ENCODE data around the gene RAMP1.

The RAMP1 gene

DNA sequence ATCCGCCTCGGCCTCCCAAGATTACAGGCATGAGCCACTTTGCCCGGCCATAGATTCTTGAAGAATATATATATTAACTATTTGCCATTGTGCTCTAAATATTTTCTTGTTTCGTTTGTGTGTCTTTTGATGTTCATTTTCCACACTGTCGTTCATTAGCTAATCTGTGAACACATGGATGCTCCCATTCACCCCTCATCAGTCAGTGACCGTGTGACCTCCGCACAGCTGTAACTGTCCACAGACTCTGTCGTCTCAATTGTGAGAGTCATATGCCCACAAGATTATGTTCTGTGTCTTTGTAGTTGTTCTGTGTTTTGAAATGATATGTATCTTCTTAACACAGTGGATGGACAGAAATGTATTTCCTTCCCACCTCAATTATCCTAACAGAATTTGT lies 29.6 kb downstream of the RAMP1 start:
- TF ChIP-seq, protein P1, sequence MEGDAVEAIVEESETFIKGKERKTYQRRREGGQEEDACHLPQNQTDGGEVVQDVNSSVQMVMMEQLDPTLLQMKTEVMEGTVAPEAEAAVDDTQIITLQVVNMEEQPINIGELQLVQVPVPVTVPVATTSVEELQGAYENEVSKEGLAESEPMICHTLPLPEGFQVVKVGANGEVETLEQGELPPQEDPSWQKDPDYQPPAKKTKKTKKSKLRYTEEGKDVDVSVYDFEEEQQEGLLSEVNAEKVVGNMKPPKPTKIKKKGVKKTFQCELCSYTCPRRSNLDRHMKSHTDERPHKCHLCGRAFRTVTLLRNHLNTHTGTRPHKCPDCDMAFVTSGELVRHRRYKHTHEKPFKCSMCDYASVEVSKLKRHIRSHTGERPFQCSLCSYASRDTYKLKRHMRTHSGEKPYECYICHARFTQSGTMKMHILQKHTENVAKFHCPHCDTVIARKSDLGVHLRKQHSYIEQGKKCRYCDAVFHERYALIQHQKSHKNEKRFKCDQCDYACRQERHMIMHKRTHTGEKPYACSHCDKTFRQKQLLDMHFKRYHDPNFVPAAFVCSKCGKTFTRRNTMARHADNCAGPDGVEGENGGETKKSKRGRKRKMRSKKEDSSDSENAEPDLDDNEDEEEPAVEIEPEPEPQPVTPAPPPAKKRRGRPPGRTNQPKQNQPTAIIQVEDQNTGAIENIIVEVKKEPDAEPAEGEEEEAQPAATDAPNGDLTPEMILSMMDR (IDR thresholded peaks at IDR 0.05; ENCODE audit: borderline replicate concordance, insufficient read depth, low read depth, low read length), result no peak
- no peak overlapping the region for H3K4me3 ChIP-seq (ENCODE audit: low read depth, low read length)

DNA sequence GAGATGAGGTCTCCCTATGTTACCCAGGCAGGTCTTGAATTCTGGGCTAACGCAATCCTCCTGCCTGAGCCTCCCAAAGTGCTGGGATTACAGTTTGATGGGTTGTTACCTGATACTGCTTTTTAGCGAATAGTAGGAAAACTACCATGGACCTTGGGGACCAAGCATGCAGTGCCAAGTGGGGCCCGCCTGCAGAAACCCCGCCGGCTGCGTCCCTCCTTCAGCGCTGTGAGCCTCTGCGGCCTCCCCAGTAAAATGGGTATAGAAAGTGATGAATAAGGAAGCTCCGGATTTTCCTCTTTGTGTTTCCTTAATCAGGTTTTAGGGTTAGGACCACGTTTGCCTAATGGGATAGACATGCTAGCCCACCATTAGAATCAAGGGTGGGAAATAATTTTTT lies 30.4 kb downstream of the RAMP1 start:
- H3K4me3 ChIP-seq (ENCODE audit: low read depth, low read length), result no peak overlapping the region

DNA sequence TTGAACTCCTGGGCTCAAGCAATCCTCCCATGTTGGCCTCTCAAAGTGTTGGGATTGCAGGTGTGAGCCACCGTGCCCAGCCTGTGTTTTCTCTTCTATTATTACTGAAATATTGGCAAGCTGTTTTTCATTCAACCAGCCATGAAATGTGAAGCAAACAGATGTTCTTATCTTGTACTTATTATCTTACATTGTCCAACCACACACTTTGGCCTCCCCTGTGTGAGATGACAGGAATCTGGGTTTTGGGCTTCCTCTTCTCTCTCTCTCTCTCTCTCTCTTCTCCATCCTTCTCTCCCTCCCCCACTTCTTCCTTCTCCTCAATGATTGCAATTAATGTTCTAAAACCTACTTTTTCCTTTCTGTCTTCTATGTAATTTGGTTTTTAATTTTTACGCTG lies 33.1 kb downstream of the RAMP1 start:
- TF ChIP-seq, protein P1 (IDR thresholded peaks at IDR 0.05; ENCODE audit: borderline replicate concordance, insufficient read depth, low read depth, low read length), result no peak

More for the DNA sequence above, 30.4 kb downstream of the RAMP1 start:
- TF ChIP-seq, protein P1 (IDR thresholded peaks at IDR 0.05; ENCODE audit: borderline replicate concordance, insufficient read depth, low read depth, low read length), result no peak

DNA sequence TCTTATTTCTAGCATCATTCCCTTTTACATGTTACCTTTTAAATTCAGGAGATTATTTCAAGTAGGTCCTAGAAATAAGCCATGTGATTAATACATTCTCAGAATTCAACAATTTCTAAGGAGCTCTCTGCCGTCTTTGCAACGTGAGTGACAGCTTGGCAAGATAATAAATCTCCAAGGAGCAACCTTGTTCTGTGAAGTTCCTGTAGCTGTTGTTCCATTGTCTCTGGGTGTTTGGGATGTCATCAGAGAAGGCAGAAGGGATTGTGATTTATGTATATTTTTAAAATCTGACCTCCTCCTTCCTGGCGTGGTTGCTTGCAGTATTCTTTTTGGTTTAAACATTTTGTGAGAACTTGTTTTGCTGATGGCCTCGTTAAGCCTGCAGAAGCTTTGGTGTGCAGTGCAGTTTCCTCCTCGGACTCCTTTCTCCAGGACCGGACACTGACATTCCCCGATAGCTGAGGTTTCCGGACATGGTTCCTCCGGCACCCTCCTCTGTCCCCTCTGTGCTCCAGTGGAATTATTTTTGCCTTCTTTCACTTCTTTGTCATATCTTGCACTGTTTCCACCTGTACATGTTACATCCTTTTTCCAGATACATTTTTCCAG lies 33.7 kb downstream of the RAMP1 start:
- no peak overlapping the region for H3K4me3 ChIP-seq (ENCODE audit: low read depth, low read length)
- TF ChIP-seq, protein P1 (IDR thresholded peaks at IDR 0.05; ENCODE audit: borderline replicate concordance, insufficient read depth, low read depth, low read length), result no peak

More for the DNA sequence above, 33.1 kb downstream of the RAMP1 start:
- no peak overlapping the region for H3K4me3 ChIP-seq (ENCODE audit: low read depth, low read length)

DNA sequence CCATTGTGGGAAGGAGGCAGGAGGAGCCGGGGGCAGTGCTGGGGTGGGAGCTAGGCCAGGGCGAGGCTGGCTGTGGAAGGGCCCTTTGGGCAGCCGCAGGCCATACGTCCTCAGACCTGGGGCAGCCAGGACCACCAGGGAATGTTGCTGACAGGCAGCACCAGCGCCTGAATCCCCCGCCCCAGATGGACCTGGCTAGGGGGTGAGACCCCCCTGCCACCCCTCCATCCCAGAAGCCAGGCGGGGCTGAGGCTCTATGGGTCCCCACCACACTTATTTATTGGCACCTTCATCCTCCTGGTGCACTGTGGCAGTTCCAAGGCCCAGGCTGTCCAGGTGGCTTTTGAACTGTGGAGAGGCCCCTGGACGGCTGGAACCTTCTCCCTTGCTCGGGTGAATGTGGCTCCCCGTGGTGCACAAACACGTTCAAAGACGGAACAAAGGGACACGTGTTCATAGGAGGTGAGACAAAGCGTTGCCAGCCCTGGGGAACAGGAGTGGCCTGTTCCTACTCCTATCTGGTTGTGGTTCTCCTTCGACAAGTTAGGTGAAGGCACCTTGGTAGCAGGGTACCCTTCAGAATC lies 35.1 kb downstream of the RAMP1 start:
- TF ChIP-seq, protein P1 (IDR thresholded peaks at IDR 0.05; ENCODE audit: borderline replicate concordance, insufficient read depth, low read depth, low read length), result no peak
- no peak overlapping the region for H3K4me3 ChIP-seq (ENCODE audit: low read depth, low read length)

DNA sequence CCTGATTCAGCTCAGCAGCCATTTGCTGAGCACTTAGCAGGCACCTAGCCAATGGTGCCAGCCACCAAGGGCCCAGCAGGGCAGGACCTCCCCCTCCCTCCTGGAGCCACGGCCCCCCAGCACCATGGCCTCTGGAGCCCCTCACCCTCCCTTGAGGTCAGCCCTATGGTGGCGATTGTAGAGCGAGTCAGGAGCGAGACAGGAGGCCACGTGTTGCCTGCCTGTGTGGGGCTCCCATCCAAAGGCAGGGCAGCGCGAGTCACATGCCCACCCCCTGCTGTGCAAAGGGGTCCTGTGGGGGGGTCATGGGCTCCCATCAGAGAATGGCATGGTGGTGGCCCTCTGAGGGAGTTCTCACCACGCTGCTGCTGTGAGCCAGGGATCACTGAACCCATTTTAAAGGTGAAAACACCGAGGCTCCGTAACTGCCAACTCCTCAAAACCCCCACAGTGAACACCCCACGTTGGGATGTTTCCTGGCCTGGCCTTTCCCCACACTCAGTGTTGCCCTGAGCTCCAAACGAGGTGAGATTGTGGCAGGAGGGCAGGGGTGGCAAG lies 35.6 kb downstream of the RAMP1 start:
- no peak overlapping the region for H3K4me3 ChIP-seq (ENCODE audit: low read depth, low read length)
- TF ChIP-seq, protein P1 (IDR thresholded peaks at IDR 0.05; ENCODE audit: borderline replicate concordance, insufficient read depth, low read depth, low read length), result no peak
